ENCODE data around the gene CTNNA3. TPM values are rescaled to one million over a fixed set of nuclear protein-coding genes. Genes with fewer than 3 reads are reported as not detected.

Gene CTNNA3
- total RNA-seq, 4 donors from 2014 or later = 14.3 to 49.5 (median 24.2) TPM

DNA sequence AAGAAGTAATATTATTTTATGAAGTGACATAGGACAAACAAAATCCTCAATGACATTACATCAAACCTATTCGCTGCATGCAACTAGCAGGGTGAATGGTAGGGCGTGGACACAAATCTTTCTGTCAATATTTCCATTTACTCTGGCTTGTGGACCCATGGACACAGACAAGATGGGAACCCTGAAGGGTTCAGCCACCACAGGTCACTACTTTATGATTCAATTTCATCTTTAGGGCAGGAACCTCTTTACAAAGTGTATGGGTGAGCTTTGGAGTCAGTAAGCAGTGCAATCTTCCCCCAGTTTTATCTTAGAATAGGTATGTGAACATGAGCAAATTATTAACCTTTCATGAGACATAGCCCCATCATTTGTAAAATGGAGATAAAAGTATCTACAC, 1752.5 kb downstream of the CTNNA3 start:
- TF ChIP-seq CTCF (IDR thresholded peaks at IDR 0.05 in 4 of 5, conservative IDR thresholded peaks at IDR 0.05 in 1 of 5) = no peak
- TF ChIP-seq POLR2A (IDR thresholded peaks at IDR 0.05) = no peak
- H3K9me3 ChIP-seq = no peaks in the 10 kb centered on the region
- ATAC-seq = no peak
- in situ Hi-C loops (cut with MboI; ENCODE audit: low sequenced_read_pairs in 4 of 4) (no loop called here), intact Hi-C loops (cut with DNase I; ENCODE audit: low total_unique reads) (no loop called here)
- DNase-seq = no peak
- H3K27ac ChIP-seq = no peak overlapping the region
- no peaks in the 10 kb centered on the region for H3K27me3 ChIP-seq
- H3K4me3 ChIP-seq = no peak overlapping the region
- H3K36me3 ChIP-seq = no peaks in the 10 kb centered on the region
- no peaks in the 10 kb centered on the region for H3K4me1 ChIP-seq

DNA sequence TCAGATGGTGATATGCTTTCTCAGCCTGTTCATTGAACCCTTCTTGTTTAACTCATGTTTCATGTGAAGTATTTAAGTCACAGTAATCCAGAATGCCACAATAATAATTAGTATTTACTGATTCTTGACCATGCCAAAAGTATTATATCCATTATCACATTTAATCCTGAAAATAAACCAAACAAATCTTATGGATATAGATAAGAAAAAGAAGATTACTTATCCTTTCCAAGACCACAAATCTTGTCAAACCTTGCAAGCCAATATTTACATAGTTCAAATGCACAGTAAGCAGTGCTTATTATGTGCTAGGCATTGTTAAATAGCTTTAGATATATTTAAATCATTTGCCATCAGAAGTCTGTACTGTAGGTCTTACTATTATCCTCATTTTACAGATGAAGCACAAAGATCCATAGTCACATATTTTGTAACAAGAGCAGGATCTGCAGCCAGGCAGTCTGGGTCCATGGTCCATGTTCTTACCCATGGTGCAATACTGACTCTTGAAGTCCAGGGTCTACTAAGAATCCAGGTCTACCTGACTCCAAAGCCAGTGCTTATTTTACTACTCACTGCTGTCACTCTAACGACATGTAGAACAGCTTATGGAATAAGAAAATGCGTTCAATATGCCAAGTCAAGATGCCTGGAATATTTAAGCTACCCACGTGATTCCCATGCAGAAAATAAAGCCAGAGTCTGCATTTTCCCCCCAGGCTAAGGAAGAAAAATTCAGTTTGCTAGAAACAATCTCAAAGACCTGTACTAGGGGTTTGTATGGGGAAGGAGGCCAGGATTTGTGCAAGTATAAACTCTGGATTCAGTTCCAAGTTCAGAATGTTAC, 1755.0 kb downstream of the CTNNA3 start:
- DNase-seq (no peak), ATAC-seq (no peak)
- Histone ChIP-seq H3K9me3 (no peaks in the 10 kb centered on the region), H3K27me3 (no peaks in the 10 kb centered on the region), H3K36me3 (no peaks in the 10 kb centered on the region), H3K4me3 (no peak overlapping the region), H3K27ac (no peak overlapping the region), H3K4me1 (no peaks in the 10 kb centered on the region)
- in situ Hi-C loops (cut with MboI; ENCODE audit: low sequenced_read_pairs in 4 of 4) (no loop called here), intact Hi-C loops (cut with DNase I; ENCODE audit: low total_unique reads) (no loop called here)
- TF ChIP-seq POLR2A (IDR thresholded peaks at IDR 0.05) = no peak
- no peak for TF ChIP-seq CTCF (IDR thresholded peaks at IDR 0.05 in 4 of 5, conservative IDR thresholded peaks at IDR 0.05 in 1 of 5)

GRCh38 chr10:65940105-65940504, 1755.9 kb downstream of the CTNNA3 start:
- intact Hi-C loops (cut with DNase I; ENCODE audit: low total_unique reads) (no loop called here), in situ Hi-C loops (cut with MboI; ENCODE audit: low sequenced_read_pairs in 4 of 4) (no loop called here)

GRCh38 chr10:65931291-65932070, 1764.5 kb downstream of the CTNNA3 start:
- intact Hi-C loops (cut with DNase I; ENCODE audit: low total_unique reads) = no loop called here
- ATAC-seq = no peak
- in situ Hi-C loops (cut with MboI; ENCODE audit: low sequenced_read_pairs in 4 of 4) = no loop called here
- Histone ChIP-seq H3K4me1 (no peaks in the 10 kb centered on the region), H3K27ac (no peak overlapping the region), H3K36me3 (no peaks in the 10 kb centered on the region), H3K4me3 (no peak overlapping the region), H3K27me3 (no peaks in the 10 kb centered on the region), H3K9me3 (no peaks in the 10 kb centered on the region)
- TF ChIP-seq POLR2A (IDR thresholded peaks at IDR 0.05) (no peak), CTCF (IDR thresholded peaks at IDR 0.05 in 4 of 5, conservative IDR thresholded peaks at IDR 0.05 in 1 of 5) (no peak)
- DNase-seq = no peak

More at GRCh38 chr10:65940105-65940504, 1755.9 kb downstream of the CTNNA3 start:
- TF ChIP-seq CTCF (IDR thresholded peaks at IDR 0.05 in 4 of 5, conservative IDR thresholded peaks at IDR 0.05 in 1 of 5) (no peak), POLR2A (IDR thresholded peaks at IDR 0.05) (no peak)
- DNase-seq (no peak), ATAC-seq (no peak)
- Histone ChIP-seq H3K36me3 (no peaks in the 10 kb centered on the region), H3K27me3 (no peaks in the 10 kb centered on the region), H3K9me3 (no peaks in the 10 kb centered on the region), H3K27ac (no peak overlapping the region), H3K4me1 (no peaks in the 10 kb centered on the region), H3K4me3 (no peak overlapping the region)
